GM18519 (cell line): ENCODE results near the gene RENBP.

Experiments used
- ATAC-seq: cut with Tn5 transposase; IDR thresholded peaks from one replicate; pipeline ENCODE4 v1.9.1; 2021; ENCODE audit warnings: mild to moderate bottlenecking, moderate library complexity; ENCODE audit not compliant: unreplicated experiment, low FRiP score

RENBP gene

GRCh38 chrX:153956044-153956907 is 11.8 kb upstream of the RENBP start:
- no peak for ATAC-seq

- ATAC-seq = no peak
Measured at GRCh38 chrX:153955228-153955732, 10.8 kb upstream of the RENBP start.

- no peak for ATAC-seq
Measured at GRCh38 chrX:153954558-153955227, 10.2 kb upstream of the RENBP start.

- no peak for ATAC-seq
Measured at GRCh38 chrX:153953892-153954557, 9.6 kb upstream of the RENBP start.

GRCh38 chrX:153953342-153953830 is 8.9 kb upstream of the RENBP start:
- no peak for ATAC-seq

- no peak for ATAC-seq
Measured at GRCh38 chrX:153952373-153953026, 8.1 kb upstream of the RENBP start.

- ATAC-seq = no peak
Measured at GRCh38 chrX:153951683-153952372, 7.4 kb upstream of the RENBP start.

- no peak for ATAC-seq
Measured at GRCh38 chrX:153950127-153950526, 5.7 kb upstream of the RENBP start.

- ATAC-seq = no peak
Measured at GRCh38 chrX:153948847-153949805, 4.7 kb upstream of the RENBP start.

- no peak for ATAC-seq
Measured at GRCh38 chrX:153948002-153948466, 3.6 kb upstream of the RENBP start.

- no peak for ATAC-seq
Measured at GRCh38 chrX:153947009-153947769, 2.7 kb upstream of the RENBP start.

- ATAC-seq = no peak
Measured at GRCh38 chrX:153945956-153946943, 1.8 kb upstream of the RENBP start.

- ATAC-seq = no peak
Measured at GRCh38 chrX:153944800-153945150, 332 bp upstream of the RENBP start.

- ATAC-seq = no peak
Measured at GRCh38 chrX:153941336-153942252, 2.8 kb downstream of the RENBP start.

GRCh38 chrX:153939573-153939972 is 4.9 kb downstream of the RENBP start:
- ATAC-seq = no peak
